Hepatocyte (in vitro differentiated cells): ENCODE results near the gene RAB6A. TPM values are rescaled to one million over a fixed set of nuclear protein-coding genes. Genes with fewer than 3 reads are reported as not detected.
"Not testable (repeated sequence)": the region's sequence is repeated elsewhere in the genome, so short reads cannot be mapped to it uniquely, and the experiment has no call there.

ENCODE experiments used
- DNase-seq: peaks from one replicate; pipeline ENCODE4 v3.0.0-alpha.2; 2016; ENCODE audit warnings: low spot score
- H2AFZ ChIP-seq: fragments of 200-600 bp; sonication (generic); 2 replicates; pipeline ENCODE4 v1.6.0; 2016; ENCODE audit warnings: antibody characterized with exemption, mild to moderate bottlenecking
- H3K27ac ChIP-seq: fragments of 200-600 bp; sonication (generic); 2 replicates; pipeline ENCODE4 v1.5.1; 2016; ENCODE audit warnings: mild to moderate bottlenecking
- H3K27me3 ChIP-seq: fragments of 200-600 bp; sonication (generic); 2 replicates; pipeline ENCODE4 v1.6.1; 2016
- H3K36me3 ChIP-seq: fragments of 200-600 bp; sonication (generic); replicated peaks from 2 replicates; pipeline ENCODE4 v1.5.1; 2016; ENCODE audit warnings: low read depth; ENCODE audit not compliant: insufficient read depth
- H3K4me1 ChIP-seq: fragments of 200-600 bp; sonication (generic); 2 replicates; pipeline ENCODE4 v1.5.1; 2016; ENCODE audit warnings: mild to moderate bottlenecking, moderate library complexity; ENCODE audit not compliant: insufficient read depth
- H3K4me2 ChIP-seq: fragments of 200-600 bp; sonication (generic); 2 replicates; pipeline ENCODE4 v1.6.0; 2016
- H3K4me3 ChIP-seq: fragments of 200-600 bp; sonication (generic); 2 replicates; pipeline ENCODE4 v1.5.1; 2016; ENCODE audit warnings: mild to moderate bottlenecking
- H3K79me2 ChIP-seq: fragments of 200-600 bp; sonication (generic); 2 replicates; pipeline ENCODE4 v1.6.0; 2017; ENCODE audit warnings: mild to moderate bottlenecking
- H3K9me2 ChIP-seq: fragments of 200-600 bp; sonication (generic); replicated peaks from 2 replicates; pipeline ENCODE4 v1.6.0; 2017; ENCODE audit warnings: mild to moderate bottlenecking; ENCODE audit not compliant: insufficient read depth
- H3K9me3 ChIP-seq: fragments of 200-600 bp; sonication (generic); 2 replicates; pipeline ENCODE4 v1.5.1; 2016; ENCODE audit warnings: low read depth, mild to moderate bottlenecking
- H4K20me1 ChIP-seq: fragments of 200-600 bp; sonication (generic); 2 replicates; pipeline ENCODE4 v1.6.0; 2016; ENCODE audit warnings: mild to moderate bottlenecking; ENCODE audit not compliant: insufficient read depth, poor library complexity, severe bottlenecking
- EZH2 ChIP-seq: fragments of 200-600 bp; sonication (generic); IDR thresholded peaks from 2 replicates; pipeline ENCODE4 v1.6.1; 2016; ENCODE audit warnings: antibody characterized with exemption, mild to moderate bottlenecking, borderline replicate concordance
- EZH2phosphoT487 ChIP-seq: fragments of 200-600 bp; sonication (generic); IDR thresholded peaks from one replicate; pipeline ENCODE4 v1.6.1; 2018; ENCODE audit warnings: antibody characterized with exemption, mild to moderate bottlenecking, low read depth, moderate library complexity; ENCODE audit not compliant: unreplicated experiment, severe bottlenecking
- WGBS: methylation state at CpG from one replicate; pipeline ENCODE4 v1.1.6; 2016; ENCODE audit warnings: low lambda C conversion rate; ENCODE audit errors: missing lambda C conversion rate; 5-methylcytosine and 5-hydroxymethylcytosine counted together
- polyA plus RNA-seq: library from polyadenylated mRNA; unstranded; fragments of >200 nt; fragmentation: Nextera tagmentation; extraction: Ambion mirVana; gene quantifications from 2 replicates; pipeline ENCODE4 v1.2.1, GENCODE V29; 2016
- total RNA-seq: library from RNA; depleted of rRNA; stranded (reverse); fragments of >200 nt; gene quantifications from 2 replicates; pipeline ENCODE4 v1.2.3, GENCODE V29; 2014
- TF ChIP-seq, protein P1 (sequence below): fragments of 200-600 bp; sonication (generic); IDR thresholded peaks from 2 replicates; pipeline ENCODE4 v1.5.1; 2016; ENCODE audit warnings: antibody characterized with exemption, mild to moderate bottlenecking; ENCODE audit not compliant: poor library complexity

Gene RAB6A
- total and polyA plus RNA-seq, 2 experiments from 2014 or later, result 85.8 to 99.5 TPM

DNA sequence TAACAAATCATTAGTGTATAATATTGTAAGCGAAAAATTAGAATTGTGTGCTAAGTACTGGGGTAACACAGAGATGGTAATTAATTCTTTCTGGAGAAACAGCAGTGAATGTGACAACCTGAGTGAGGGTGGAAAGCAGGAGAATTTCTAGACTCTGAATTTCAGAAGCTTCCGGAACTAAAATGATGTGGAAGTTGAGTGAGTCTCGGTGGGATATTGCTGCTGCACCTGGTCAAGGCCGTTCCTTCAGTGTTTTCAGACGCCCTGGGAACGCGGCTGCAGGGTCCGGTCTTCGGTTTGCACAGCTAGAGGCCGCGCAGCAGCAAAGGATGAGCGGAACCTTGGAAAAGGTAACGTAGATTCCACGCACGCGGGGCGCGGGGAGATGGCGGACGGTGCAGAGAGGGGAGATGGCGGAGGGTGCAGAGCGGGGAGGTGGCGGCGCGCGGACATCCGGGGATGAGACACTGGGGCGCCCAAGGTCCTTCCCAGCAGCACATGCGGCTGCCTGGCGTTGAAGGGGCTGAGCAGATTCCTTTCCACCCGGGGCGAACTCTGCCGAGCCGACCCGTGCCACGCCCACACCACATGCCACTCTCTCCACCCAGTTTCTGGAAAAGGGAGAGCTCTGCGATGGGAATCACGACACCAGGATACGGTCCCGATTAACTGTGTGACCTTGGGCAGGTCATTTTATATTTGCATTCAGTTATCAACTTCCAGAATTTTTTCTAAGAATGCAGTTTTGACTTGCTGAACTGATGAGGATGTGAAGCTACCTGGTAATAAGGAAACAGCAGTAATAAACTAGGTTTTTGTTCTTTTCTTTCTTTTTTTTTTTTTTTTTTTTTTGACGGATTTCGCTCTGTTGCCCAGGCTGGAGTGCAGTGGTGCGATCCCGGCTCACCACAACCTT lies 27.0 kb upstream of the RAB6A start, which contains the start of gene MRPL48:
MRPL48 (plus strand) TSS at position 232 of the 916 bp plus-strand sequence; CDS start at position 330, 98 bp downstream.
- peaks cover 24% of the 10 kb centered on the region for H3K79me2 ChIP-seq
- peak; percentile 95 for DNase-seq
- no peaks in the 10 kb centered on the region for H3K9me3 ChIP-seq
- 5% methylated on average over 41 of the region's 44 CpGs for WGBS
- H3K4me1 ChIP-seq, result peaks cover 11% of the 10 kb centered on the region
- no peaks in the 10 kb centered on the region for H3K27me3 ChIP-seq
- no peaks in the 10 kb centered on the region for H3K9me2 ChIP-seq
- TF ChIP-seq EZH2phosphoT487, result no peak
- TF ChIP-seq, protein P1, sequence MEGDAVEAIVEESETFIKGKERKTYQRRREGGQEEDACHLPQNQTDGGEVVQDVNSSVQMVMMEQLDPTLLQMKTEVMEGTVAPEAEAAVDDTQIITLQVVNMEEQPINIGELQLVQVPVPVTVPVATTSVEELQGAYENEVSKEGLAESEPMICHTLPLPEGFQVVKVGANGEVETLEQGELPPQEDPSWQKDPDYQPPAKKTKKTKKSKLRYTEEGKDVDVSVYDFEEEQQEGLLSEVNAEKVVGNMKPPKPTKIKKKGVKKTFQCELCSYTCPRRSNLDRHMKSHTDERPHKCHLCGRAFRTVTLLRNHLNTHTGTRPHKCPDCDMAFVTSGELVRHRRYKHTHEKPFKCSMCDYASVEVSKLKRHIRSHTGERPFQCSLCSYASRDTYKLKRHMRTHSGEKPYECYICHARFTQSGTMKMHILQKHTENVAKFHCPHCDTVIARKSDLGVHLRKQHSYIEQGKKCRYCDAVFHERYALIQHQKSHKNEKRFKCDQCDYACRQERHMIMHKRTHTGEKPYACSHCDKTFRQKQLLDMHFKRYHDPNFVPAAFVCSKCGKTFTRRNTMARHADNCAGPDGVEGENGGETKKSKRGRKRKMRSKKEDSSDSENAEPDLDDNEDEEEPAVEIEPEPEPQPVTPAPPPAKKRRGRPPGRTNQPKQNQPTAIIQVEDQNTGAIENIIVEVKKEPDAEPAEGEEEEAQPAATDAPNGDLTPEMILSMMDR, result no peak
- no peak for TF ChIP-seq EZH2
- peak within 1 kb of the TSS; percentile 95 for H3K27ac ChIP-seq
- no peaks in the 10 kb centered on the region for H4K20me1 ChIP-seq
- peak within 1 kb of the TSS; percentile 99 for H2AFZ ChIP-seq
- H3K4me2 ChIP-seq, result peak within 1 kb of the TSS; percentile 85
- peak within 1 kb of the TSS; percentile 51 for H3K4me3 ChIP-seq
- H3K36me3 ChIP-seq, result no peaks in the 10 kb centered on the region

DNA sequence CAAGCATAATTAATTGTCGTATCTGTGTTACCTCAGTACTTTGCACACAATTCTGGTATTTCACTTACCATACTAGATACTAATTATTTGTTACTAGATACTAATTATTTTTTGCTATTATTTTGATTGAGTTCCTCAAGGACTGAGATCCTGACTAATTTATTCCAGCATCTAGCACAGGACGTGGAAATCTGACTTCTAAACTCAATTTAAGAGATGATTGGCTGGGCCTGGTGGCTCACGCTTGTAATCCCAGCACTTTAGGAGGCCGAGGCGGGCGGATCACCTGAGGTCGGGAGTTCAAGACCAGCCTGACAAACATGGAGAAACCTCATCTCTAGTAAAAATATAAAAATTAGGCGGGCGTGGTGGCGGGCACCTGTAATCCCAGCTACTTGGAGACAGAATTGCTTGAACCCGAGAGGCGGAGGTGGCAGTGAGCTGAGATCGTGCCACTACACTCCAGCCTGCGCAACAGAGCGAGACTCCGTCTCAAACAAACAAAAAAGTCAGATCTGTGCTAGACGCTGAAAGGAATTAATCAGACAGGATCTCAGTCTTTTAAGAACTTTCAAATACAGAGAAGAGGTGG lies 26.3 kb upstream of the RAB6A start:
- Histone ChIP-seq H4K20me1 (no peaks in the 10 kb centered on the region), H3K27ac (peak overlapping the region; percentile 95), H3K27me3 (no peaks in the 10 kb centered on the region), H3K79me2 (peaks cover 19% of the 10 kb centered on the region), H3K9me3 (no peaks in the 10 kb centered on the region), H3K4me2 (peak overlapping the region; percentile 85), H3K36me3 (no peaks in the 10 kb centered on the region), H3K9me2 (no peaks in the 10 kb centered on the region), H2AFZ (peak overlapping the region; percentile 99), H3K4me3 (peak overlapping the region; percentile 51), H3K4me1 (peaks cover 11% of the 10 kb centered on the region)
- WGBS, result 83% methylated on average over 17 of the region's 17 CpGs
- TF ChIP-seq EZH2phosphoT487 (no peak), EZH2 (no peak)
- TF ChIP-seq, protein P1, result no peak
- DNase-seq, result no peak

GRCh38 chr11:73785467-73785866 lies 24.6 kb upstream of the RAB6A start:
- H2AFZ ChIP-seq, H3K27ac ChIP-seq, H3K36me3 ChIP-seq, DNase-seq, H3K9me2 ChIP-seq, H3K4me2 ChIP-seq, H4K20me1 ChIP-seq, H3K4me3 ChIP-seq, H3K9me3 ChIP-seq, H3K27me3 ChIP-seq: not testable (repeated sequence)
- H3K4me1 ChIP-seq, result peaks cover 11% of the 10 kb centered on the region
- H3K79me2 ChIP-seq, result peaks cover 15% of the 10 kb centered on the region

DNA sequence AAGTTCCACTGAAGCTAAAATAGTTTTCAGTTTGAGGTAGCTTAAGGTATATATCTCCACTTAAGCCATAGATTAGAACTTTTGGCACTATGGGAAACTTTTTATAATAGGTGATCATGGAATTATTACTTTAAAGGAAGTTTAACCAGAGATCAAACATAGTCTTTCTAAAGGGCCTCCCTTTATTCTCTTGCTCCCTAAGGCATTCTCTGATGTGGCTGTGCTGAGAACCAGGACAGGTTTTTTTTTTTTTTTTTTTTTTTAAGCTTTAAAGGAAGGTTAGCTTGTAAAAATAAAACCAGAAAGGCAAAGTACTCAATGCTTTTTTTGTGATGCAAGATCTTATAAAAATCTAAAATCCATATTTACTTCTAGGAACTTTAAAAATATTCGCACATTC lies 23.9 kb upstream of the RAB6A start:
- no peaks in the 10 kb centered on the region for H4K20me1 ChIP-seq
- H3K4me1 ChIP-seq, result peaks cover 11% of the 10 kb centered on the region
- 100% methylated on average over 1 of the region's 1 CpG for WGBS
- peak overlapping the region; percentile 42 for H3K27ac ChIP-seq
- H3K4me3 ChIP-seq, result no peak overlapping the region
- no peaks in the 10 kb centered on the region for H3K9me3 ChIP-seq
- no peaks in the 10 kb centered on the region for H3K27me3 ChIP-seq
- H2AFZ ChIP-seq, result no peak overlapping the region
- no peaks in the 10 kb centered on the region for H3K36me3 ChIP-seq
- H3K9me2 ChIP-seq, result no peaks in the 10 kb centered on the region
- DNase-seq, result no peak
- H3K79me2 ChIP-seq, result peaks cover 14% of the 10 kb centered on the region
- no peak overlapping the region for H3K4me2 ChIP-seq
- TF ChIP-seq, protein P1, result no peak
- TF ChIP-seq EZH2phosphoT487 (no peak), EZH2 (no peak)
